OCI-LY3 (cell line): ENCODE results near the gene CCDC138.

Source experiments
- EZH2phosphoT487 ChIP-seq: fragments of 200-600 bp; shearing (Covaris generic); IDR thresholded peaks from 2 replicates; pipeline ENCODE4 v1.6.1; 2018; ENCODE audit warnings: antibody characterized with exemption, mixed run types, low read depth
- TF ChIP-seq, protein P1 (sequence below): fragments of 200-600, 300-600 bp; sonication (generic); IDR thresholded peaks from 2 replicates; pipeline ENCODE4 v1.5.1; 2014; ENCODE audit warnings: antibody characterized with exemption, low read length, low read depth

DNA sequence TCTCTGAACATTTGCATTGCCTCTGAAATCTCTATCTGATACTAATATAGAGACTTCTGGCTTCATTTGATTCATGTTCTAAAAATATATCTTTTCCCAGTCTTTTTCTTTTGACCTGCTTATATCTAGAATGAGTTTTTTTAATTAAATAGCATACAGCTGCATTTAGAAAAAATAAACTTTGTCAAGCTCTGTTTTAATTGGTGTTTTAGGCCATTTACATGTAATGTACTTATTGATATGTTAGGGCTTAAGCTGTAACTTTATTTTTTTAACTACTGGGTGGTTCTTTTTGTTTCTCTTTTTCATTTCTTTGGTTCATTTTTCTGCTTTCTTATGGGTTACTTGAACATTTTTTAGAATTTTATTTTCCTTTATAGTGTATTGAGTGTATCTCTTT lies 54.9 kb downstream of the CCDC138 start:
- TF ChIP-seq, protein P1, sequence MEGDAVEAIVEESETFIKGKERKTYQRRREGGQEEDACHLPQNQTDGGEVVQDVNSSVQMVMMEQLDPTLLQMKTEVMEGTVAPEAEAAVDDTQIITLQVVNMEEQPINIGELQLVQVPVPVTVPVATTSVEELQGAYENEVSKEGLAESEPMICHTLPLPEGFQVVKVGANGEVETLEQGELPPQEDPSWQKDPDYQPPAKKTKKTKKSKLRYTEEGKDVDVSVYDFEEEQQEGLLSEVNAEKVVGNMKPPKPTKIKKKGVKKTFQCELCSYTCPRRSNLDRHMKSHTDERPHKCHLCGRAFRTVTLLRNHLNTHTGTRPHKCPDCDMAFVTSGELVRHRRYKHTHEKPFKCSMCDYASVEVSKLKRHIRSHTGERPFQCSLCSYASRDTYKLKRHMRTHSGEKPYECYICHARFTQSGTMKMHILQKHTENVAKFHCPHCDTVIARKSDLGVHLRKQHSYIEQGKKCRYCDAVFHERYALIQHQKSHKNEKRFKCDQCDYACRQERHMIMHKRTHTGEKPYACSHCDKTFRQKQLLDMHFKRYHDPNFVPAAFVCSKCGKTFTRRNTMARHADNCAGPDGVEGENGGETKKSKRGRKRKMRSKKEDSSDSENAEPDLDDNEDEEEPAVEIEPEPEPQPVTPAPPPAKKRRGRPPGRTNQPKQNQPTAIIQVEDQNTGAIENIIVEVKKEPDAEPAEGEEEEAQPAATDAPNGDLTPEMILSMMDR = no peak
- TF ChIP-seq EZH2phosphoT487 = no peak
